ENCODE measurements around the gene SLC1A7. TPM values are rescaled to one million over a fixed set of nuclear protein-coding genes. Genes with fewer than 3 reads are reported as not detected.

SLC1A7 gene
- total and polyA plus RNA-seq, 2 of the 13 experiments (the other 11 are each of a cell fraction or from before 2014, with no cell fraction given): 0.04 to 2.0 TPM

DNA sequence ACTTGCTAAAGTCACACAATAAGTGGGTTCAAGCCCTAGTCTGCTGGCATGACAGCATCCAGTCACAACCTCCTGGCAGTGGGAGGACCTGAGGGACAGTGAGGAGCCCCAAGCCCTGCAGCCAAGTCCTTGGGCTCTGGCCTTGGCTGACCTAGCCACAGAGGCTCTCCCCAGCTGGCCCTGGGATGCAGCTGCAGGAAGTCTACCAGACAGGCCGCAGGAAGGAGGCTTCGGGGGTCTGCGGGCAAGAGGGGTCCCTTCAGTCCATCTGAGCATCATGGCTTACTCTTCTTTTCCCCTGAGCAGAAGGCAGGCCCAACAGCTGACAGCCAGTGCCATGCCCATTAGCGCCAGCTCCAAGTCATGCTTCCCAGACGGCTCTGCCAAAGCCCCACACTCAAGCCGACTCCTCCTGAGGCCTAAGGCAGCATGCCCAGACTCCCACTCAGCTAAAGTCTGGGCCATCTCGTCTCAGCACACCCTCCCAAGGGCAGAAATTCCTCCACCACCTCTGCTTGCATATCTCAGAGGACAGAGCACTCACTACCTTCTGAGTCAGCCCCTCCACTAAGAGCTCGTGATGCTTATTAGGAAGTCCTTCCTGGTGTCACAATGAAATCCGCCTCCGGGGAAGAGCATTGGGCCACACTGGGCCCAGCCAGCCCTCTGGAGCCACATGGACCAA, 20.1 kb downstream of the SLC1A7 start (continued):
- TF ChIP-seq ZFX (CRISPR knock-in tag; IDR thresholded peaks at IDR 0.05; ENCODE audit: low read depth) (0 out of 2 replicates have a peak, but pooled peaks have one; percentile 13), RARA (CRISPR knock-in tag; IDR thresholded peaks at IDR 0.05) (no peak), PHF8 (CRISPR knock-in tag; IDR thresholded peaks at IDR 0.05) (0 out of 2 replicates have a peak, but pooled peaks have one; percentile 8), HNRNPL (IDR thresholded peaks at IDR 0.05; ENCODE audit: low read depth, low read length) (0 out of 2 replicates have a peak, but pooled peaks have one; percentile 11), ZNF329 (CRISPR knock-in tag; IDR thresholded peaks at IDR 0.05; ENCODE audit: low read depth) (0 out of 2 replicates have a peak, but pooled peaks have one; percentile 18), ZNF891 (CRISPR knock-in tag; IDR thresholded peaks at IDR 0.05) (peak; percentile 53; the same call in 1 of the 2 replicates), PRPF4 (IDR thresholded peaks at IDR 0.05; ENCODE audit: low read depth, low read length, poor library complexity, severe bottlenecking) (no peak), ZNF598 (CRISPR knock-in tag; IDR thresholded peaks at IDR 0.05; ENCODE audit: borderline replicate concordance) (0 out of 2 replicates have a peak, but pooled peaks have one; percentile 6), GTF3A (CRISPR knock-in tag; conservative IDR thresholded peaks at IDR 0.05) (0 out of 2 replicates have a peak, but pooled peaks have one; percentile 9), ZNF776 (CRISPR knock-in tag; IDR thresholded peaks at IDR 0.05) (0 out of 2 replicates have a peak, but pooled peaks have one; percentile 38), RBAK (CRISPR knock-in tag; IDR thresholded peaks at IDR 0.05) (no peak), AHR (CRISPR knock-in tag; IDR thresholded peaks at IDR 0.05) (0 out of 2 replicates have a peak, but pooled peaks have one; percentile 26), RFX1 (IDR thresholded peaks at IDR 0.05) (no peak), NFKB2 (CRISPR knock-in tag; IDR thresholded peaks at IDR 0.05; ENCODE audit: borderline replicate concordance) (no peak), RCOR2 (CRISPR knock-in tag; IDR thresholded peaks at IDR 0.05) (0 out of 2 replicates have a peak, but pooled peaks have one; percentile 11), KDM1A (CRISPR knock-in tag; IDR thresholded peaks at IDR 0.05) (peak; percentile 47; the same call in 1 of the 2 replicates)
- TF ChIP-seq, protein P1, sequence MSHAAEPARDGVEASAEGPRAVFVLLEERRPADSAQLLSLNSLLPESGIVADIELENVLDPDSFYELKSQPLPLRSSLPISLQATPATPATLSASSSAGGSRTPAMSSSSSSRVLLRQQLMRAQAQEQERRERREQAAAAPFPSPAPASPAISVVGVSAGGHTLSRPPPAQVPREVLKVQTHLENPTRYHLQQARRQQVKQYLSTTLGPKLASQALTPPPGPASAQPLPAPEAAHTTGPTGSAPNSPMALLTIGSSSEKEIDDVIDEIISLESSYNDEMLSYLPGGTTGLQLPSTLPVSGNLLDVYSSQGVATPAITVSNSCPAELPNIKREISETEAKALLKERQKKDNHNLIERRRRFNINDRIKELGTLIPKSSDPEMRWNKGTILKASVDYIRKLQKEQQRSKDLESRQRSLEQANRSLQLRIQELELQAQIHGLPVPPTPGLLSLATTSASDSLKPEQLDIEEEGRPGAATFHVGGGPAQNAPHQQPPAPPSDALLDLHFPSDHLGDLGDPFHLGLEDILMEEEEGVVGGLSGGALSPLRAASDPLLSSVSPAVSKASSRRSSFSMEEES (CRISPR knock-in tag; IDR thresholded peaks at IDR 0.05): no peak

All from HepG2 (cell line).